Osteoblast (primary cell): ENCODE measurements around the gene ASPDH. TPM values are rescaled to one million over a fixed set of nuclear protein-coding genes. Genes with fewer than 3 reads are reported as not detected.

Experiments used
- DNase-seq: peaks from one replicate; pipeline ENCODE4 v3.0.0; 2011; ENCODE audit warnings: low spot score, mixed read lengths; ENCODE audit not compliant: insufficient read length; ENCODE audit errors: missing footprints
- H2AFZ ChIP-seq: 2 replicates; pipeline ENCODE4 v1.6.0; 2011; ENCODE audit warnings: mild to moderate bottlenecking, low read length
- H3K27ac ChIP-seq: 2 replicates; pipeline ENCODE4 v1.5.1; 2011; ENCODE audit warnings: mild to moderate bottlenecking, low read depth, low read length, moderate library complexity
- H3K27me3 ChIP-seq: 2 replicates; pipeline ENCODE4 v1.6.0; 2012; ENCODE audit warnings: mild to moderate bottlenecking, control low read depth, inconsistent platforms, low read length, moderate library complexity; ENCODE audit not compliant: insufficient read depth
- H3K36me3 ChIP-seq: 2 replicates; pipeline ENCODE4 v1.5.1; 2011; ENCODE audit warnings: mild to moderate bottlenecking, low read length, control low read depth, moderate library complexity; ENCODE audit not compliant: insufficient read depth
- H3K4me1 ChIP-seq: 2 replicates; pipeline ENCODE4 v1.5.1; 2011; ENCODE audit warnings: mild to moderate bottlenecking, low read length, control low read depth, moderate library complexity; ENCODE audit not compliant: insufficient read depth
- H3K4me2 ChIP-seq: 2 replicates; pipeline ENCODE4 v1.6.0; 2011; ENCODE audit warnings: mild to moderate bottlenecking, low read length; ENCODE audit not compliant: insufficient read depth
- H3K4me3 ChIP-seq: fragments of 200-600 bp; sonication (generic); 3 replicates; pipeline ENCODE4 v1.5.1; 2012; ENCODE audit warnings: mild to moderate bottlenecking, low read length, inconsistent platforms; ENCODE audit not compliant: insufficient read depth
- H3K79me2 ChIP-seq: 2 replicates; pipeline ENCODE4 v1.6.0; 2012; ENCODE audit warnings: mild to moderate bottlenecking, low read length, control low read depth, inconsistent platforms; ENCODE audit not compliant: insufficient read depth
- H3K9me3 ChIP-seq: 2 replicates; pipeline ENCODE4 v1.5.1; 2011; ENCODE audit warnings: low read depth, low read length, control low read depth
- H4K20me1 ChIP-seq: 2 replicates; pipeline ENCODE4 v1.6.0; 2012; ENCODE audit warnings: mild to moderate bottlenecking, low read length, control low read depth; ENCODE audit not compliant: insufficient read depth
- CTCF ChIP-seq: IDR thresholded peaks from 2 replicates; pipeline ENCODE4 v1.5.1; 2011; ENCODE audit warnings: mild to moderate bottlenecking, low read depth, low read length, moderate library complexity; ENCODE audit errors: extremely low read depth
- total RNA-seq: library from RNA; depleted of rRNA; stranded (reverse); fragments of >200 nt; gene quantifications from 2 replicates; pipeline ENCODE4 v1.2.3, GENCODE V29; 2012

ASPDH gene
- not detected in 2 replicates for total RNA-seq

- no peak within 1 kb of the TSS for H3K27ac ChIP-seq
- no peaks in the 10 kb centered on the region for H3K27me3 ChIP-seq
- no peak for TF ChIP-seq CTCF
- H4K20me1 ChIP-seq = no peaks in the 10 kb centered on the region
- no peak within 1 kb of the TSS for H3K4me2 ChIP-seq
- H3K36me3 ChIP-seq = no peaks in the 10 kb centered on the region
- peaks cover 8% of the 10 kb centered on the region for H3K79me2 ChIP-seq
- no peaks in the 10 kb centered on the region for H3K9me3 ChIP-seq
- no peak within 1 kb of the TSS for H3K4me3 ChIP-seq
- no peak within 1 kb of the TSS for H2AFZ ChIP-seq
- peak; percentile 88 for DNase-seq
- peaks cover 8% of the 10 kb centered on the region for H3K4me1 ChIP-seq
These were observed at the start of gene ASPDH for GRCh38 chr19:50513746-50514345. TSS of gene ASPDH (minus strand) at chr19:50513913. CDS start at chr19:50513823, 90 bp downstream.

GRCh38 chr19:50562996-50563395, 49.3 kb upstream of the ASPDH start:
- H3K9me3 ChIP-seq = no peaks in the 10 kb centered on the region
- no peak overlapping the region for H3K4me3 ChIP-seq
- no peak overlapping the region for H3K27ac ChIP-seq
- no peak for TF ChIP-seq CTCF
- H4K20me1 ChIP-seq = no peaks in the 10 kb centered on the region
- no peaks in the 10 kb centered on the region for H3K79me2 ChIP-seq
- peak; percentile 18 for DNase-seq
- H3K4me1 ChIP-seq = no peaks in the 10 kb centered on the region
- H3K27me3 ChIP-seq = peaks cover 12% of the 10 kb centered on the region
- no peak overlapping the region for H2AFZ ChIP-seq
- no peaks in the 10 kb centered on the region for H3K36me3 ChIP-seq
- H3K4me2 ChIP-seq = no peak overlapping the region

- Histone ChIP-seq H3K79me2 (no peaks in the 10 kb centered on the region), H2AFZ (no peak overlapping the region), H4K20me1 (no peaks in the 10 kb centered on the region), H3K4me2 (no peak overlapping the region), H3K4me1 (no peaks in the 10 kb centered on the region), H3K27me3 (peaks cover 14% of the 10 kb centered on the region), H3K4me3 (no peak overlapping the region), H3K9me3 (no peaks in the 10 kb centered on the region), H3K27ac (no peak overlapping the region), H3K36me3 (no peaks in the 10 kb centered on the region)
- TF ChIP-seq CTCF = no peak
- peak; percentile 64 for DNase-seq
These were observed 48.6 kb upstream of the ASPDH start for GRCh38 chr19:50562329-50562728.

- no peak for TF ChIP-seq CTCF
- H2AFZ ChIP-seq = no peak overlapping the region
- peaks cover 3% of the 10 kb centered on the region for H3K4me1 ChIP-seq
- H3K27me3 ChIP-seq = peaks cover 9% of the 10 kb centered on the region
- H3K27ac ChIP-seq = no peak overlapping the region
- no peak overlapping the region for H3K4me3 ChIP-seq
- H3K9me3 ChIP-seq = no peaks in the 10 kb centered on the region
- no peaks in the 10 kb centered on the region for H3K36me3 ChIP-seq
- no peak overlapping the region for H3K4me2 ChIP-seq
- no peaks in the 10 kb centered on the region for H4K20me1 ChIP-seq
- DNase-seq = no peak
- H3K79me2 ChIP-seq = no peaks in the 10 kb centered on the region
These were observed 45.9 kb upstream of the ASPDH start for GRCh38 chr19:50559636-50560035.
